HK-2 (cell line): ENCODE measurements around the gene FN3KRP.
A peak's percentile ranks its signal among the peaks of the same experiment; 100 is the strongest.

Experiments used
- DNase-seq: peaks from one replicate; pipeline ENCODE4 v3.0.0-alpha.2; 2018; ENCODE audit not compliant: unreplicated experiment

Gene FN3KRP

GRCh38 chr17:82716203-82717010 lies at the start of gene FN3KRP:
Gene FN3KRP (plus strand): TSS chr17:82716706. CDS start chr17:82716756, 50 bp downstream.
- peak; percentile 92 for DNase-seq

- no peak for DNase-seq
Observed at GRCh38 chr17:82666931-82667667, 49.4 kb upstream of the FN3KRP start.

- DNase-seq = no peak
Observed at GRCh38 chr17:82667668-82668000, 48.9 kb upstream of the FN3KRP start.

GRCh38 chr17:82668024-82668630 lies 48.4 kb upstream of the FN3KRP start:
- no peak for DNase-seq

GRCh38 chr17:82668631-82669099 lies 47.8 kb upstream of the FN3KRP start:
- no peak for DNase-seq

- DNase-seq = no peak
Observed at GRCh38 chr17:82670661-82671450, 45.6 kb upstream of the FN3KRP start.

GRCh38 chr17:82674656-82675475 lies 41.6 kb upstream of the FN3KRP start:
- DNase-seq = no peak

GRCh38 chr17:82675476-82676245 lies 40.8 kb upstream of the FN3KRP start:
- no peak for DNase-seq

- no peak for DNase-seq
Observed at GRCh38 chr17:82677353-82677925, 39.1 kb upstream of the FN3KRP start.

GRCh38 chr17:82678265-82678891 lies 38.1 kb upstream of the FN3KRP start:
- DNase-seq = no peak

GRCh38 chr17:82679586-82680465 lies 36.7 kb upstream of the FN3KRP start:
- no peak for DNase-seq

- DNase-seq = no peak
Observed at GRCh38 chr17:82681547-82681946, 35.0 kb upstream of the FN3KRP start.

GRCh38 chr17:82683534-82683933 lies 33.0 kb upstream of the FN3KRP start:
- no peak for DNase-seq

GRCh38 chr17:82684228-82684841 lies 32.2 kb upstream of the FN3KRP start:
- DNase-seq = peak; percentile 36

GRCh38 chr17:82685291-82685690 lies 31.2 kb upstream of the FN3KRP start:
- no peak for DNase-seq

- no peak for DNase-seq
Observed at GRCh38 chr17:82686366-82687324, 29.9 kb upstream of the FN3KRP start.

GRCh38 chr17:82687375-82687861 lies 29.1 kb upstream of the FN3KRP start:
- no peak for DNase-seq
